ENCODE results near the gene SCN4A. TPM values are rescaled to one million over a fixed set of nuclear protein-coding genes. Genes with fewer than 3 reads are reported as not detected.

The SCN4A gene
- total RNA-seq, 6 donors from 2014 or later, result under 0.01 to 0.44 (median 0.20) TPM; not detected in 3

- ATAC-seq (ENCODE audit: low FRiP score in 2 of 2) (no peak), DNase-seq (no peak)
- no peaks in the 10 kb centered on the region for H3K9me3 ChIP-seq
- H3K27me3 ChIP-seq, result no peaks in the 10 kb centered on the region
- TF ChIP-seq CTCF (IDR thresholded peaks at IDR 0.05) (no peak), POLR2AphosphoS5 (IDR thresholded peaks at IDR 0.05) (no peak), EP300 (IDR thresholded peaks at IDR 0.05) (no peak)
- no peak overlapping the region for H3K4me3 ChIP-seq
- WGBS, 2 donors, result 67 to 70% methylated on average over 10 of the region's 10 CpGs
- H3K4me1 ChIP-seq, result no peaks in the 10 kb centered on the region
- no peak overlapping the region for H3K27ac ChIP-seq
- no peaks in the 10 kb centered on the region for H3K36me3 ChIP-seq
Measured at GRCh38 chr17:63969278-63969677, 3.4 kb downstream of the SCN4A start.

- Histone ChIP-seq H3K4me3 (no peak overlapping the region), H3K9me3 (no peaks in the 10 kb centered on the region), H3K27ac (no peak overlapping the region), H3K36me3 (no peaks in the 10 kb centered on the region), H3K4me1 (peaks cover 0 to under 1% (median under 1%) of the 10 kb centered on the region in 4 donors), H3K27me3 (no peaks in the 10 kb centered on the region)
- TF ChIP-seq POLR2AphosphoS5 (IDR thresholded peaks at IDR 0.05) (no peak), POLR2A (IDR thresholded peaks at IDR 0.05) (no peak), CTCF (IDR thresholded peaks at IDR 0.05) (no peak), EP300 (IDR thresholded peaks at IDR 0.05) (no peak)
- DNase-seq (peak in 1 of 2 donors; percentile 45), ATAC-seq (ENCODE audit: low FRiP score in 2 of 2) (no peak)
- WGBS, 2 donors, result 89 to 94% methylated on average over 13 to 19 of the region's 19 CpGs
Measured at GRCh38 chr17:63967953-63968352, 4.8 kb downstream of the SCN4A start.

GRCh38 chr17:63966646-63967264 lies 6.0 kb downstream of the SCN4A start:
- no peak for DNase-seq
- 86 to 88% methylated on average over 11 of the region's 11 CpGs for WGBS, 2 donors

GRCh38 chr17:63963123-63963522 lies 9.6 kb downstream of the SCN4A start:
- TF ChIP-seq EP300 (IDR thresholded peaks at IDR 0.05) (no peak), POLR2AphosphoS5 (IDR thresholded peaks at IDR 0.05) (peak in 1 of 2 donors; percentile 11), POLR2A (IDR thresholded peaks at IDR 0.05) (no peak), CTCF (IDR thresholded peaks at IDR 0.05) (no peak)
- no peak for DNase-seq
- WGBS, 2 donors, result 77 to 84% methylated on average over 4 of the region's 4 CpGs
- ATAC-seq (ENCODE audit: low FRiP score in 2 of 2), result no peak
- H3K27me3 ChIP-seq, result no peaks in the 10 kb centered on the region
- H3K4me3 ChIP-seq, result no peak overlapping the region
- no peaks in the 10 kb centered on the region for H3K36me3 ChIP-seq
- no peaks in the 10 kb centered on the region for H3K9me3 ChIP-seq
- H3K4me1 ChIP-seq, result peaks cover 9 to 23% (median 16%) of the 10 kb centered on the region in 4 donors
- peak overlapping the region in 3 of 4 donors; percentile 54 to 79 (median 57) for H3K27ac ChIP-seq

More at GRCh38 chr17:63966646-63967264, 6.0 kb downstream of the SCN4A start:
- Histone ChIP-seq H3K9me3 (no peaks in the 10 kb centered on the region), H3K4me1 (peaks cover 3 to 12% (median 8%) of the 10 kb centered on the region in 4 donors), H3K27ac (no peak overlapping the region), H3K27me3 (no peaks in the 10 kb centered on the region), H3K4me3 (no peak overlapping the region), H3K36me3 (no peaks in the 10 kb centered on the region)
- ATAC-seq (ENCODE audit: low FRiP score in 2 of 2), result no peak
- TF ChIP-seq POLR2A (IDR thresholded peaks at IDR 0.05), result no peak
- TF ChIP-seq EP300 (IDR thresholded peaks at IDR 0.05), result no peak
- no peak for TF ChIP-seq POLR2AphosphoS5 (IDR thresholded peaks at IDR 0.05)
- no peak for TF ChIP-seq CTCF (IDR thresholded peaks at IDR 0.05)

DNA sequence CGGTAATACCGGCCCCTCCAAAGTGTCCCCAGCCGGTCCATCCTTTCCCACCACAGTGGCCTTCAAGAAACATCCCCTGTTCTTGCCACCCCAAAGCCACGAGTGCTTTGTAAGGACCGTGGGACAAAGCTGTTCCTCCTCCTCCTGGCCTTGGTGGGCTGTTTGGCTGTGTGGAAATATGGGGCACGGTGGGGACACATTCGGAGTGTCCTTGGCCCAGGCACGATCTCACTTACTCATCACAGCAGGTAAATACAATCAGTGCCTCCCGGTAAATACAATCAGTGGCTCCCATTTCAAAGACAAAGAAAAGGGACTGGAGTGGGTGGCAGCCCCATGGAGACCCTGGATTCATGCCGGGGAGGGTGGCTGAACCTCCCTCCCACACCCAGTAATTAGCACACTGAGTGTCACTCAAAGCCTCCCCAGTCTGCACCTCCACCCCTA lies 10.4 kb downstream of the SCN4A start:
- no peak for TF ChIP-seq EP300 (IDR thresholded peaks at IDR 0.05)
- TF ChIP-seq POLR2AphosphoS5 (IDR thresholded peaks at IDR 0.05), result no peak
- no peak for TF ChIP-seq CTCF (IDR thresholded peaks at IDR 0.05)
- no peak for TF ChIP-seq POLR2A (IDR thresholded peaks at IDR 0.05)
- peaks cover 9 to 23% (median 16%) of the 10 kb centered on the region in 4 donors for H3K4me1 ChIP-seq
- H3K36me3 ChIP-seq, result no peaks in the 10 kb centered on the region
- no peaks in the 10 kb centered on the region for H3K27me3 ChIP-seq
- 76 to 86% methylated on average over 6 to 10 of the region's 10 CpGs for WGBS, 2 donors
- no peak overlapping the region for H3K4me3 ChIP-seq
- DNase-seq (no peak), ATAC-seq (ENCODE audit: low FRiP score in 2 of 2) (no peak)
- peak overlapping the region in 3 of 4 donors; percentile 18 to 71 (median 57) for H3K27ac ChIP-seq
- H3K9me3 ChIP-seq, result no peaks in the 10 kb centered on the region

All from upper lobe of left lung (tissue), 6 donors.